Activated CD4-positive, alpha-beta memory T cell treated with anti-CD3 and anti-CD28 coated beads for 36 hours (primary cell): ENCODE results near the gene WNK2. TPM values are rescaled to one million over a fixed set of nuclear protein-coding genes. Genes with fewer than 3 reads are reported as not detected.

Experiments
- total RNA-seq, 2 experiments: library from RNA; stranded (reverse); gene quantifications; one replicate each; pipeline ENCODE4 v1.2.3, GENCODE V29; 2021

Gene WNK2
- total RNA-seq, 2 experiments from 2014 or later = 1.2 to 1.6 TPM

Other genes starting within 250 kb of the WNK2 start
- 10 to 100 TPM; 41.3 to 47.7 TPM for gene FGD3, start 236.6 kb upstream of the WNK2 start, total RNA-seq
- 10 to 100 TPM; 67.0 to 72.8 TPM for gene SUSD3, start 125.4 kb upstream of the WNK2 start, total RNA-seq
- 10 to 100 TPM; 77.9 to 80.0 TPM for gene CARD19, start 87.9 kb upstream of the WNK2 start, total RNA-seq
- 10 to 100 TPM; 77.9 to 82.0 TPM for gene NINJ1, start 49.9 kb upstream of the WNK2 start, total RNA-seq